Fibroblast of skin of back (primary cell): Measurements from ENCODE around the gene MYBPC2.

ENCODE experiments used
- DNase-seq: peaks from one replicate; pipeline ENCODE4 v3.0.0-alpha.2; 2013

Gene MYBPC2

GRCh38 chr19:50482271-50482855, 49.7 kb downstream of the MYBPC2 start:
- no peak for DNase-seq

DNA sequence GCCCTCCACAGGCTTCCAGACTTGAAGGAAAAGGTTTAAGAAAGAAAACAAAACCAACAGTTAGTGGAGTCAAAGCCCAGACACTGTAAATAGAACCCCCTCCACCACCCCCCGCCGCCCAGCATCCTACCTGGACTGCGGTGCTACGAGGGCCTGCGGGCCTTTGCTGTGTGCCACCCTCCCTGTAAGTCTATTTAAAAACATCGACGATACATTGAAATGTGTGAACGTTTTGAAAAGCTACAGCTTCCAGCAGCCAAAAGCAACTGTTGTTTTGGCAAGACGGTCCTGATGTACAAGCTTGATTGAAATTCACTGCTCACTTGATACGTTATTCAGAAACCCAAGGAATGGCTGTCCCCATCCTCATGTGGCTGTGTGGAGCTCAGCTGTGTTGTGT, 50.2 kb downstream of the MYBPC2 start:
- DNase-seq = no peak

GRCh38 chr19:50485284-50485955, 52.7 kb downstream of the MYBPC2 start:
- no peak for DNase-seq

- DNase-seq = peak; percentile 27
Observed at GRCh38 chr19:50486823-50487515, 54.3 kb downstream of the MYBPC2 start.

DNA sequence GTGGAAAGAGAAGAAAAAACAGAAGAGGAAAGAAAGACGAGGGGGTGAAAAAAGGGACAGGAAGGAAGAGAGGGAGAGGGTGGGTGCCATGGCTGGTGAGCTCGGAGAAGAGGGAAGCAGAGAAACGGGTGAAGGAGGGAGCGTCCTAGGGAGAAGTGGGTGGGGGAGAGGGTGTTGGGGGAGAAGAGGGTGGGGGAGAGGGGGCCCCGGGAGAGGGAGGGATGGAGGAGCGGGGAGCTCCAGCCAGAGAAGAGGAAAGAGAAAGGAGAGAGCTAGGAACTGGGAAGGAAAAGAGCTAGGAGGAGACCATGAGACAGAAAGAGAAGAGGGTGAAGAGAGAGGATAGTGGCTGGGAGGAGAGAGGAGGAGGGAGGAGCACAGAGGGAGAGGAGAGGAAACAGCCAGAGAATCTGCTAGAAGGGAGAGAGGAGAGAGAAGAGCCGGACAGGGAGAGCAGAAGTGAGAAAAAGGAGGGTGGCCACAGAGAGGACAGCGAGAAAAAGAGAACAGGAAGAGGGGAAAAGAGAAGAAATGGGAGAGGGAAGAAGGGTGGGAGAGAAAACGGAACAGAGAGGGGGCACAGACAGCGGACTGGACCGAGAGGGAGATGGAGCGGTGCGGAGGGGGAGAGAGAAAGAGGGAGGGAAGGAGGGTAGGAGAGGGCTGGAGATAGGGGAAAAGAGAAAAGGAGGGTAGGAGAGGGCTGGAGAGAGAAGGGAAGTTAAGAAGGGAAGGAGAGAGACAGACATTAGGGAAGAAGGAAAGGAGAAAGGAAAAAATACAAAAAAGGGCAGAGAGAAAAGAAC, 55.9 kb downstream of the MYBPC2 start:
- no peak for DNase-seq

- DNase-seq = no peak
Observed at GRCh38 chr19:50489461-50490011, 56.8 kb downstream of the MYBPC2 start.

DNA sequence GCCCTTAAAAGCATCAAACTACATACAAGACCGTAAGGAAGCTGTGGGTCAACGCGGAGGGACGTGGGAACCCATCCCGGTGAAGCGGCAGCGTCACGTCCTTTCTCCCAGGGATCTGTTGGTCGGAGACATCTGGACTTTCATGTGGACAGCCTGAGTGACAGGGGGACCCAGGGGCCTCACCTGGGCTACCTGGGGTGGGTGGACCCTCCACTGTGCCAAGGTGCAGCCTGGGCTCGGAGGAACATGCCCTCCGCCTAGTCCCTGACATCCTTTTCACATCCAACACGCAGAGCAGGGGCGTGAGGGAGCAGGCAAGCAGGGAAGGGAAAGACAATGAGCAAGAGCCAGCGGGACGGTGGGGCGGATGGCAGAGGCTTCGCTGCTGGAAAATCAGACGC, 57.7 kb downstream of the MYBPC2 start:
- DNase-seq = no peak

DNA sequence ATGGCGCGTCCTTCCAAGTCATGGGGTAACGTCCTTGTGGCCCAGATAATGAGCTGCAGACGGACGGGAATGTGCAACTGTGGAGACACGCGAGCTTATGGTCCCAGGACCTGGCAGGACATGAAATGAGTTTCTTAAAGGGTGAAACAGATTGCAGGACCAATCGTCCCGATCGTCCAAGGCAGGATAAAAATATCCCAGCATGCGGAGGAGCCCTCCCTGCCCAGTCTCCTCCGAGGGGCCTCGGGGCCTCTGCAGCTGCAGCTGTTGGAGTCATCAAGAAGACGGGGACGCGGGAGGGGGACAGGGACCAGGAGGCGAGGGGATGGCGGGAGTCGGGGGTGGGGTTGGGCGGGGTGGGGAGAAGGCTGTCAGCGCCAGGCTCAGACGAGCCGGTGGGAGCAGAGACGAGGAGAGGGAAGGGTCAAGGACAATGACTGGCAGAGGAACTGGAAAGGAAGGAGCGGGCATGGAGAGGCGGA, 58.3 kb downstream of the MYBPC2 start:
- DNase-seq = no peak

DNA sequence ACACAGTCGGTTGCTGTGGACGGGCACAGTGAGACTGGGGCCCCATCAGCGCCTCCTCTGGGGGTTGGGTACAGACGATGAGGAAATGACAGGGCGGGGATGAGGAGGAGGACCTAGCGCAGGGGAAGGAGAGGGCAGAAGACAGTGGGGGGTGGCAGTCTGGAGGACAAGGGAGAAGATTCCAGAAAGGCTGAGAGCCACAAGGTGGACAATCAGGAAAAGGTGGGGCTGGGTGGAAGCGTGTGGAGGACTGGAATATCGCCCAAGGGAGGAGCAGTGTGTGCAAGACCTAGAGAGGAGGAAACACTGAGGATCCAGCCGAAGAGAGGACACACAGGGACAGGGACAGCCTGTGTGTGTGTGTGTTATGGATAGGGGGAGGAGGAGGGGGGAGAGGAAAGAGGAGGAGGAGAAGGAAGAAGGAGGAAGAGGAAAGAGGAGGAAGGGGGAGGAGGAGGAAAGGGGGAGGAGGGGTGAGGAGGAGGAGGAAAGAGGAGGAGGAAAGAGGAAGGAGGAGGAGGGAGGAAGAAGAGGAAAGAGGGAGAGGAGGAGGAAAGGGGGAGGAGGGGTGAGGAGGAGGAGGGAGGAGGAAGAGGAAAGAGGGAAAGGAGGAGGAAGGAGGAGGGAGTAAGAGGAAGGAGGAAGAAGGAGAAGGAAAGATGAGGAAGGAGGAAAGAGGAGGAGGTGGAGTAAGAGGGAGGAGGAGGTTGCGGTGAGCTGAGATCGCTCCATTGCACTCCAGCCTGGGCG, 59.8 kb downstream of the MYBPC2 start:
- no peak for DNase-seq

DNA sequence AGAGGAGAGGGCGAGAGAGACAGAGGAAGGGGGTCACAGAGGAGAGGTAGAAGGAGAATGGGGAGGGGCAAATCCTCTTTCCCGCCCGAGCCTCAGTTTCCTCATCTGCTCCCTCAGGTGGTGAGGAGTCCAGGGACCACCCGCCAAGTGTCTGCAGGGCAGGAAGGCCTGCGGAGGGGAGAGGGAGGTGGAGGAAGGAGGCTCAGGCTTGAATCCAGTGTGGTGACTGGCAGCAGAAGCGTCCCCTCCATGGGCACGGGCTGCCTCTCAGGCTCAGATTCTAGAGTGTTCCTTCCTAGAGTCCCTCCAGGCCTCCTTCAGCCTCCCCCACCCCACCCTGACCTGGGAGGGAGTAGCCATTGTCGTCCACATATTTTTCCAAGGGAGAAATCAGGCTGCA, 60.5 kb downstream of the MYBPC2 start:
- no peak for DNase-seq

GRCh38 chr19:50494186-50495019, 61.7 kb downstream of the MYBPC2 start:
- DNase-seq = no peak

GRCh38 chr19:50495020-50495531, 62.4 kb downstream of the MYBPC2 start:
- DNase-seq = no peak

- no peak for DNase-seq
Observed at GRCh38 chr19:50496189-50497021, 63.7 kb downstream of the MYBPC2 start.

- no peak for DNase-seq
Observed at GRCh38 chr19:50497022-50497405, 64.3 kb downstream of the MYBPC2 start.

GRCh38 chr19:50498219-50499056, 65.7 kb downstream of the MYBPC2 start:
- DNase-seq = no peak

DNA sequence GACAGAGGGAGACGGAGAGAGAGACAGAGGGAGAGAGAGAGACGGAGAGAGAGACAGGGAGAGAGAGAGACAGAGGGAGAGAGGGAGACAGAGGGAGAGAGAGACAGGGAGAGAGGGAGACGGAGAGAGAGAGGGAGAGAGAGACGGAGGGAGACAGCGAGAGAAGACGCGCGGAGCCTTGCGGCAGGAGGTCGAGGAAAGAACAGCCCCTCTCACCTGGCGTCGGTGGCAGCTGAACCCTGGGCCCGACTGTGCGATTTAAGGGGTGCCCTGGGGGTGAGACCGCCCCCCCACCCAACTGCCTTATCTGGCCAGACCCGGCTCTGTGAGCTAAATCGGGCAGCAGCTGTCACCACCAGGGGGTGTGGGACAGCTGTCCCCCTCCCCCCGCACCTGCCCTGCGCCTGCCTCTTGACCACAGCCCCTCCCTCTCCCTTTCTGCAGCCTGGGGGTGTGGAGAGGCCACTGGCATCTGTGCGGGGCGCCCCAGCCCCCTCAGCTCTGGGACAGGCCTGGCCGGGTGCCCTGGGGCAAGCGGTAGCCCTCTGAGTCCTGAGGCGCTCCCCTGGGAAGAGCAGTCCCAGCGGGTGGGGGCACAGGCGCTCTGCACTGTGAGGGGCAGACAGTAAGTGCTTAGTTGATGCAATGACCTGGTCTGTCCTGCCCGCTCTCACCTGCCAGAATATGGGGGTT, 67.5 kb downstream of the MYBPC2 start:
- no peak for DNase-seq

GRCh38 chr19:50500753-50501151, 68.1 kb downstream of the MYBPC2 start:
- DNase-seq = no peak

- no peak for DNase-seq
Observed at GRCh38 chr19:50501186-50501567, 68.5 kb downstream of the MYBPC2 start.
